ENCODE measurements around the gene PARM1.

Gene PARM1

DNA sequence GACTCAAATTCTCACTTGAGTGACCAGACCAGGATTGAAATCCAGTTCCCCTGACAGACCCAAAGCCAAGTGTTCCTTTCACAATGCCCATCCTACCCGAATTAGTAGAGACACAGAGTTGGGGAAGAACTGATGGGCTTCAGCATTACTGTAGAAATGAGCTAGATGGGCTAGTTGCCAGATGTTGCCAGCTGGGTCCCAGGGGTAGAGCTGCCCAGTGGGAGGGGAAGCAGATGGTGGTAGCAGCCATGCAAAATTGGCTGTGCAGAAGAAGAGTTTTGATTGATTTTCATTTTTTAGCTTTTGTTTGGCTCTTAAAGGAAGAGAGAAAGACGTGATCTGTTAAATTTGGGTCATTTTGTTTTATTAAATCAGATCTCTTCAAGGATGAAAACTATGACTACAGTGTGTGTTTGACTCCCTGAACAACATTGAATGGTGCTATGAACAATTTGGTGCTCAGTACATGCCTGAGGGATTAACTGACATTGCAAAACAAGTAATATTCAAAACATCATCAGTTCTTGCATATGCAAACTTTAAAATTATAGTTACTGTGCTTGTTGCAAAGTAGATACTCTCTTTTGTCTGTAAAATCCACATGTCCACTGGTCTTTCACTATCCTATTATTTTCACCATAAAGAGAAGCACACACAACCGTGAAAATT, 86.0 kb downstream of the PARM1 start:
- H3K27ac ChIP-seq = no peak overlapping the region
- H3K4me3 ChIP-seq = no peak overlapping the region

DNA sequence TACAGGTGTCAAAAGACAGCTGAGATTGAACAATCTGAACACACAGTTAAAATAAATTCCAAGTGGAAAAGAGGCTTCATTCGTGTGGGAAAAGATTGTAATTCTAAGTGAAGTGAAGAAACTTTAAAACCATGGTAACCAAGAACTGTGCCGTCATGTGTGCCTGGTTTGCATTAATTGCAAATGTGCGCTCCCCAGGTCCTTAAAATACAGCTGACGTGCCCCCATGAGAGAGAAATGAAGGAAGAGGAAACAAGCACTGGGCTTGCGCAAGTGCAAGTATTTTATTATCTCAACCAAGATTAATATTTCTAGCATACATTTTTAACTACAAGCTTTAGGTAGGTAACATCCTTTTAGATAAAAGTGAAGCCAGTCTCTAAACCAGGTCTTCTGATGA, 92.5 kb downstream of the PARM1 start:
- Histone ChIP-seq H3K4me3 (no peak overlapping the region), H3K27ac (no peak overlapping the region)

DNA sequence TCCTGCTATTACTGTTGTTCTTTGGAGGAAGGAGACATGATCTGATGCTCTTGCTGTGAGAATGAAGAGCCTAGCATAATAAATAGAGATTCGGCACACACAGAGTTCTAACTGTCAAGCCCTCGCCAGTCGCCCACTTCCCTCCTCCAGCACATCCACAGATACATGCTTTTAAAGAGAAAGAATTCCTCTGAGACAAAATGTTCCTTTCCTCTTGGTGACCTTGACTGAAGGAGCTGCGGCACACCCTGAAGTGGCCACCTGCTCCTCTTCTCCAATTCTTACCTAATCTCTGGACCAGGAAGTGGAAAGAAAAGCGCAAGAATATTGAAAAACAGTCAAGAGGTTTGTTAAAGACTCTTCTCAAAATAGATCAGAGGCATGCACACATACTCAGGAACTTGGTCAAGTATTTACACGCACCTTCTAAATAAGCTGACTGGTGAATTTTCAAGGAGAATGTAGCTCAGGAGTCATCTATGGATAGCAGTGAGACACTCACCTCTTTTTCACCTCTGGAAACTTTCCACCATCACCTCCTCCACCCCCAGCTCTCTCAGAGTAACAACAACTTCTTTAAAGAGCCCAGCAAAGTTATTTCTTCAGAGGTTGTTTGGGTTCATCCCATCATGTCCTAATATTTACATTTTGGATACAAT, 95.4 kb downstream of the PARM1 start:
- Histone ChIP-seq H3K27ac (no peak overlapping the region), H3K4me3 (no peak overlapping the region)

DNA sequence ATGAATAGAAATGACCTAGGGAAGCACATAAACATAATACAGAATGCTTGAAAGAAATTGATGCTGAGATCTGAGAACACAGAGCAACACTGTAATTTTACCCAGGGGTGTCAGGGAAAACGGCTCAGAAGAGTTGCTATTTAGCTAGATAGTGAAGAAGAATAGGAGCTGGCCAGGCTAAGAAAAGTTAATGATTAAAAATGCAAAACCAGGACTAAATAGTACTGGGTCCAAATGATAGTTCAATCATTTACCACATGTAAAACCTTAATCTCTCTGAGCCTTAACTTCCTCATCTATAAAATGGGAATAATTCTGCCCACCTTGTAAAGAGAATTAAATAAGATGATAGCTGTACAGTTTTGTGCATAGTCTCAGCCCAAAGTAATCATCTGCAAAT, 97.1 kb downstream of the PARM1 start:
- peak overlapping the region in 1 of 21 experiments; percentile 21 for H3K27ac ChIP-seq
- H3K4me3 ChIP-seq = no peak overlapping the region

DNA sequence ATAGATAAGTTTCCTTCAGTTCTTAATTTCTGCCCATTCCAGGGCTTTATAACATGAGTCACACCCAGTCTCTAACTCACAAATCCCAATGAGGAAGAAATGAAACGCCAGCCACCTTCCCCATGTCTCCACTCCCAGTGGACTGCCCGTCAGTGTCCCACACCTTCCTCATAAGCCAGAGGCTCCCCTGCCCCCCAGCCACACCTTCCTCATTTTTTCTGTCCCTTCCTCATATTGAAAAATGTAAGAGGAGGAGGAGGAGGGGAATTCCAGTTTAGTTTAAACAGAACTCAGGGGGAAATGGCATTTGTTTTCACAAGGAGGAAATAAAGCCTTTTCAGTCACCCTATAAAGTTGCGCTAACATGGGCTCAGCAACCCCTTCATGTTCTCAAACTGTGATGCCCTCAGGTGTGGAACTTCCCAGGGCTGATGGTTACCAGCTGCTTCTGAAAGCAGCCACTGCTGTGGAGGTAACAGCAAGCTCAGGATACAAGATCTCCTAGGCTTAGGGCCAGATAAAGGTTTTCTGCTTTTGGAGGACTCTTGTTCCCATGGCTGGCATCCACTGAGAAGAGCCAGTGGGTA, 97.8 kb downstream of the PARM1 start:
- Histone ChIP-seq H3K27ac (peak overlapping the region in 3 of 21 experiments; percentile 23 to 63 (median 58)), H3K4me3 (no peak overlapping the region)

DNA sequence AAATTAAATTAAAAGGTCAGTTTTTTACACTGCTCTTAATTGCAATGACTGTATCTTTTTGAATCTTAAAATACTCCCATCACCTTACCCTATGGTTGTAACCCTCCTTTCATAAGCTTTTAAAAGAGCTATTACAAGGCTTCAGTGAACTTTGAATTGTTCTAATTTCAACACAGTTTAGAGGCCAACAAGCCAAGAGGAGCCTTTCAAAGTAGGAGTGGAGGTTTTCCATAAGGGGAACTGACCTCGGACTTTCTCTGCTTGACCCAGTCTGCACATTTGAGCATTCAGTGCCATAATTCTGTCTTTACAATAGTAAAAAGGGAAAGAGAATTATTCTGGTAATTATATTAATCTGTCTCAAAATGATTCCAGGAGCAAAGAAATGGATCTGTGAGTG, 98.9 kb downstream of the PARM1 start:
- H3K27ac ChIP-seq = peak overlapping the region in 1 of 21 experiments; percentile 58
- no peak overlapping the region for H3K4me3 ChIP-seq

DNA sequence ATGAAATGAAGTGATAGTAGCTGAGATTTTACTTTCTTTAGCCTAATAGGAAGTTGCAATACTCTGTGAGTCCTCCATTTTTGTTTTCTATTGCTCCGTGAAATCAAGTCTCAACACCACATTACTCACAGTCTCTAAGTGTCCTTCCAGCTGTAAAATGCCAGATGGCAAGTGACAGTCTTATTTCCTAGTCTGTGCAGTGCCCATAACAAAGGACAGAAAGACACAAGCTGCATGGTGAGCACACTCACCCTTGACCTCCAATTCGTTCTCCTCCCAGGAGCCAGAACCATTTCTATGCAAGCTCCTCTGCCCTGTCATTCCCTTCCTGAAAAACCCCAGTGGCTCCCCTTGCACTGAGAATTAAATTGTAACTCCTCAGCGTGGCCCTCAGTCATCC, 101.6 kb downstream of the PARM1 start:
- no peak overlapping the region for H3K27ac ChIP-seq
- H3K4me3 ChIP-seq = no peak overlapping the region

DNA sequence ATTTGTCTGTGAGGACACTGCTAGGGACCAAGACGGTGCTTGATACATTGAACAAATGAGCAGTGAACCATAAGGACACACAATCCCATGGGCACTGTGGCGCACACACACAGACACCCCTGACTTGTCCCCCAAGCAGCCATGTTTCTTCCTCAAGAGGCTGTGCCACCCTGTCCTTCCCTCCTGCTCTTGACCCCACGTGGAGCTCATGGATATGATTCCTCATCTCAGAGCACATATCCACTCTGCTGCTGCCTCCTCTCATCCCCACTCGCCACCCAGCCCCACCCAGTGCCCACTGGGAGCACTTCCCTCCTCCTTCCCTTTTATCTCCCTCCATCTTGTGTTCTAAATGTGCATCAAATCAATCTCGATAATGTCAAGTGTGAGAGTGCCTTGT, 102.4 kb downstream of the PARM1 start:
- Histone ChIP-seq H3K27ac (peak overlapping the region in 3 of 21 experiments; percentile 15 to 31 (median 19)), H3K4me3 (no peak overlapping the region)

DNA sequence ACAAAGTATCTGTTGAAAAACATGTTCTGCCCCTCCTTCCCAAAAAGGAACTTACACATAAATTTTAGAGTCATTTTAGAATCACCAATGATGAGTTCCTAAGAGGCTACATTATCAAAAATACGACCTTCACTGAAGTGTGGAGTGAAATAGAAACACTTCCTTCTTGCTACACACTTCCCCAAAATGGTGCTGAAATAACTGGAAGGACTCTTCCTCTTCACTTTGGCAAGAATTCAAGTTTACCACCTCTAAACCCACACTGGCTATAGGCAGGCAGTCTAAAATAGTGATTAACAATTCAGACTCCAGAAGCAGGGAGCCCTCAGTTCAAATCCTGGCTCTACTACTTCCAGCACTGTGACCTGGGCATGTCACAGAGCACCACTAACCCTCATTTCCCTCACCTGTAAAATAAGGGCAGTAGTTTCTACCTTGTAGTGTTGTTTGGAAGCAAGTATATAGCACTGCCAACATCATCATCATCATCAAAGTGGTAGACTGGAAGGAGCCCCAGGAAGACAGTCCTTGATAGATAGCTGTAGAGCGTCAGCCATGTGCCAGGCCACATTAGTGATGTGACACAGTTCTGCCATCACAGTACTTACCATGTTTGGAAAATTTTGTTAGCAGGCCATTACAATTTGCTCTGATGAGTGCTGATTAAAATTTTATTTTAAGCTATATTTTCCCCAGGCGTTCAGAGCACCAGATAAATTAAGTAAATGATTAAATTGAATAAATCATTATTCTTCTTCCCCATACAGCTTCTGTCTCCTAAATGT, 103.3 kb downstream of the PARM1 start:
- peak overlapping the region in 2 of 21 experiments; percentile 19 to 20 for H3K27ac ChIP-seq

DNA sequence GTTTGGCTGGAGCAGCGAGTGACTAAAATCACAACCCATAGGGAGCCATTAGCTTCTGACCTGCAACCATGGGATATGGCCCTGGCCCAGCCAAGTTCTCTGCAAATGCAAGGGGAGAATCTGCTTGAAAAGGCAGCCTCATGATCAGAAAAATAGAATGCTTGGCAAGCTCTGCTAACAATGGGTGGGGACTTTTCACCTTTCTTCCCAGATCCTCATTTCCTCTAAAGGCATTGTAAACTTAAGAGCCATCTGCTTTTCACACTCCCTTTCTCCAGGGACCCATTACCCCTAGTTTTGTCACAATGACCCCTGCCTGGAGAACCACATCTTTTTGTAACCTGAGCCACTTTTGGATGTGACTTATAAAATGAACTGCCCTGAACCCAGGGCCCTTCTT, 104.3 kb downstream of the PARM1 start:
- H3K4me3 ChIP-seq = no peak overlapping the region
- H3K27ac ChIP-seq = no peak overlapping the region

More for the DNA sequence above, 103.3 kb downstream of the PARM1 start:
- no peak overlapping the region for H3K4me3 ChIP-seq

DNA sequence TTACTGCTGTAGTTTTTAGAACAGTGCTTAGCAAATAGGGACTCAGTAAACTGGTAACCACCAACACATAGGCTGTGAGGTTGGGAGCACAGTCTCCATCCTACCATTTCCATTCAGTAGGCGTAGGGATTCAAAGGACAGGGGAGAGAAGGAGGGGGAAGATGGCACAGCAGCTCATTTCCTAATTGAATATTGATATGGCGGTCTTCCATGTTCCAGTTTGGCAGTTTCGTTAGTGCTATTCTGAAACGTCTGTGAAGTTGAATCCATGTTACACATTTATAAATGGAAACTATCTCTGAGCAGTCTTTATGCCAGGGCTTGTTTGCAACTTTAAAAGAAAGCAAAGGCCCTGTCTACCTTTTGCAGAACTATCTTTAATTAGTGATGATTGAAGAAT, 105.5 kb downstream of the PARM1 start:
- Histone ChIP-seq H3K27ac (no peak overlapping the region), H3K4me3 (no peak overlapping the region)

- Histone ChIP-seq H3K4me3 (no peak overlapping the region), H3K27ac (no peak overlapping the region)
Observed at GRCh38 chr4:75040703-75041102, 107.8 kb downstream of the PARM1 start.

DNA sequence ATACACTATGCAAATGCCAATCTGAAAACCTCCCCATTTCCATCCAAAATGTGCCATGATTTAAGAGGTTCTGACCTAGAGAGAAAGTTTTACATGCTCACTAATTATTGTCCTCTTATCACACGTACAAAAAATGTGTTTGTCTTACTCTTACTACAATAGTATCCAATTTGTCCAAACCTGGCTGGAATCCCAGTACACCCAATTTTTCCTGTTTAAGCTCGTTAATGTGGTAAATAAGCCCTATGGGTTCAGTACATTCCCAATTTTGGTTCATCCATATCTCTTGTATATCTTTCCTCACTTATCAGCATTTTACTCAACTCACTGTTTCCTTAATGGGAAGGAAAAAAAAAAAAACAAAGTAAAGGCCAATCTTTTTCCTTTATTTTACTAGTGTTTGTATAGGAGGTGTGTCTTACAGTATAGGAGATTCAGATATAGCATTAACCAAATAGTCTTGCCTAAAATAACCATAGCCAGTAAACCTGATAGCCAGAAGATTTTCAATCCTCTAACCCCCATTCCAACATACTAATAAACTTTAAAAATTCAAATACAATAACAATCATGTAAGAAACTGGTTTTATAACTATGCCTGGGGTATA, 109.8 kb downstream of the PARM1 start:
- Histone ChIP-seq H3K4me3 (no peak overlapping the region), H3K27ac (no peak overlapping the region)

DNA sequence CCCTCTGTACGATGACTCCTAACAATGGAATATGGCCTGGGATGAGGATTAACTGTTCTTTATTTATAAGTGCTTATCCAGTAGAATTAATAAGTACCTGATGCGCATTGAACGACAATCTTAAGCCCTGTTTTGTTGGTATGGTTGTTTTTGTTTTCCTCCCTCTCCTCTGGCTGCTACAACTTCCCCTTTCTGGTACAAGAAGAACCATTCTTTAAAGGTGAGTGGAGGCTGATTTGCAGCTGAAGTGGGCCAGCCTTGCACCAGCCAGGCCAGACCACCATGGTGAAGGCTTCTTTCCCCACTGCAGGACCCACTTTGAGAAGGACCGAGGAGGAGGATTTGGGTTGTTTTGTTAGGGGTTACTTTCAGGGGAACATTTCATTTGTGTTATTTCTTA, 113.3 kb downstream of the PARM1 start:
- Histone ChIP-seq H3K27ac (no peak overlapping the region), H3K4me3 (no peak overlapping the region)

- Histone ChIP-seq H3K27ac (no peak overlapping the region), H3K4me3 (no peak overlapping the region)
Observed at GRCh38 chr4:75046641-75047040, 113.7 kb downstream of the PARM1 start.

GRCh38 chr4:75048208-75048879, 115.4 kb downstream of the PARM1 start:
- Histone ChIP-seq H3K27ac (no peak overlapping the region), H3K4me3 (no peak overlapping the region)

- H3K4me3 ChIP-seq = no peak overlapping the region
- no peak overlapping the region for H3K27ac ChIP-seq
Observed at GRCh38 chr4:75051431-75051830, 118.5 kb downstream of the PARM1 start.

- Histone ChIP-seq H3K27ac (no peak overlapping the region), H3K4me3 (no peak overlapping the region)
Observed at GRCh38 chr4:75053352-75053751, 120.4 kb downstream of the PARM1 start.

DNA sequence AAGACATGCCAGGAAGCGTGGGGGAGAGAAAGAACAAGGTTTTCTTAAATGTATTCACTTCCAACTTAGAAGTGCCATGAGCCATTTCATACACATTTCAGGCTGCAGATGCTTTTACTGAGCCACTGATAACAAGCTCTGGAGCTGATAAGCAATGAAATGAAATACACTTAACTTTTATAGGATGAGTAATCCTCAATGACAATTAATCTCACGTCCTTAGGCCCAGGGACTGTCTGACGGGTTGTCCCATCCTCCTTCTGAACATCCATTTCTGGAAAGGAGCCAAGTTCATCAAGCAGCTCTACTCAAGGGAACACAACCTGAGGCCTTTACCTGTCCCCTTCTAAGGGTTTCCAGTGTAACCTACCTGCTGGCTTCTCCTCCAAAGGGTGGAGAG, 121.2 kb downstream of the PARM1 start:
- Histone ChIP-seq H3K27ac (no peak overlapping the region), H3K4me3 (no peak overlapping the region)

- Histone ChIP-seq H3K27ac (no peak overlapping the region), H3K4me3 (no peak overlapping the region)
Observed at GRCh38 chr4:75056277-75056676, 123.4 kb downstream of the PARM1 start.

Measured in skin epidermis (tissue), 12 donors.